GM23338 (cell line): ENCODE measurements around the gene CHN2. TPM values are rescaled to one million over a fixed set of nuclear protein-coding genes. Genes with fewer than 3 reads are reported as not detected.

Source experiments
- ATAC-seq: fragments of 200-7000 bp; cut with Tn5 transposase; 3 replicates; pipeline ENCODE4 v1.9.1; 2020
- DNase-seq: peaks from one replicate; pipeline ENCODE4 v3.0.0-alpha.2; 2015; ENCODE audit warnings: low spot score
- H2AFZ ChIP-seq: fragments of 200-600 bp; sonication (generic); 2 replicates; pipeline ENCODE4 v1.8.0; 2016; ENCODE audit warnings: antibody characterized with exemption, mild to moderate bottlenecking, moderate library complexity
- H3F3A ChIP-seq: fragments of 200-600 bp; sonication (generic); replicated peaks from 2 replicates; pipeline ENCODE4 v1.8.0; 2017; ENCODE audit warnings: antibody characterized with exemption, mixed run types, low read depth
- H3K27ac ChIP-seq: fragments of 200-600 bp; sonication (generic); 2 replicates; pipeline ENCODE4 v1.6.1; 2016; ENCODE audit warnings: low read depth
- H3K27me3 ChIP-seq: fragments of 200-600 bp; sonication (generic); 2 replicates; pipeline ENCODE4 v1.8.0; 2016; ENCODE audit warnings: mild to moderate bottlenecking, mixed run types, moderate library complexity; ENCODE audit not compliant: insufficient read depth
- H3K36me3 ChIP-seq: fragments of 200-600 bp; sonication (generic); 2 replicates; pipeline ENCODE4 v1.8.0; 2016; ENCODE audit warnings: mild to moderate bottlenecking; ENCODE audit not compliant: insufficient read depth
- H3K4me1 ChIP-seq: fragments of 200-600 bp; sonication (generic); 2 replicates; pipeline ENCODE4 v1.8.0; 2016; ENCODE audit warnings: mild to moderate bottlenecking, moderate library complexity; ENCODE audit not compliant: insufficient read depth
- H3K4me2 ChIP-seq: fragments of 200-600 bp; sonication (generic); 2 replicates; pipeline ENCODE4 v1.7.1; 2017; ENCODE audit warnings: mixed run types
- H3K4me3 ChIP-seq: fragments of 200-600 bp; sonication (generic); 2 replicates; pipeline ENCODE4 v1.6.1; 2016; ENCODE audit warnings: mixed run types
- H3K79me2 ChIP-seq: fragments of 200-600 bp; sonication (generic); replicated peaks from 2 replicates; pipeline ENCODE4 v1.8.0; 2017; ENCODE audit warnings: mild to moderate bottlenecking; ENCODE audit not compliant: insufficient read depth
- H3K9me2 ChIP-seq: fragments of 200-600 bp; sonication (generic); 2 replicates; pipeline ENCODE4 v1.8.0; 2017; ENCODE audit not compliant: insufficient read depth
- H4K20me1 ChIP-seq: fragments of 200-600 bp; sonication (generic); replicated peaks from 2 replicates; pipeline ENCODE4 v1.8.0; 2017; ENCODE audit warnings: mild to moderate bottlenecking; ENCODE audit not compliant: insufficient read depth
- H3K27ac Mint-ChIP-seq: 2 replicates; pipeline ENCODE4 v1.8.0; 2020; ENCODE audit warnings: inconsistent platforms, mild to moderate bottlenecking, moderate library complexity, mixed read lengths
- H3K27me3 Mint-ChIP-seq: 3 replicates; pipeline ENCODE4 v1.8.0; 2022; ENCODE audit warnings: low read depth, mild to moderate bottlenecking, moderate library complexity, mixed read lengths, inconsistent platforms; ENCODE audit not compliant: insufficient read depth, poor library complexity
- H3K36me3 Mint-ChIP-seq: 3 replicates; pipeline ENCODE4 v1.8.0; 2021; ENCODE audit warnings: low read depth, mild to moderate bottlenecking, inconsistent platforms, moderate library complexity, mixed read lengths
- H3K4me1 Mint-ChIP-seq: 3 replicates; pipeline ENCODE4 v1.8.0; 2020; ENCODE audit warnings: mild to moderate bottlenecking, inconsistent platforms, mixed read lengths
- H3K4me3 Mint-ChIP-seq: 3 replicates; pipeline ENCODE4 v1.8.0; 2021; ENCODE audit warnings: moderate library complexity, mild to moderate bottlenecking, inconsistent platforms, mixed read lengths
- H3K9me3 Mint-ChIP-seq: 3 replicates; pipeline ENCODE4 v1.8.0; 2020; ENCODE audit warnings: moderate library complexity, mild to moderate bottlenecking, inconsistent platforms, mixed read lengths
- CREB1 ChIP-seq: fragments of 250-450 bp; sonication (Bioruptor Pico); IDR thresholded peaks from 2 replicates; pipeline ENCODE4 v1.5.0; 2020; ENCODE audit warnings: low read depth, mild to moderate bottlenecking, moderate library complexity
- CTCF ChIP-seq, 2 experiments: fragments of 200-600 bp in 1 of 2; sonication (generic) in 1 of 2; conservative IDR thresholded peaks; 2 replicates each; pipeline versions ENCODE4 v1.5.1 to v1.6.1; 2016 to 2017; ENCODE audit warnings: antibody characterized with exemption in 2 of 2, low read depth in 2 of 2, mild to moderate bottlenecking in 2 of 2, moderate library complexity in 1 of 2
- EZH2 ChIP-seq: fragments of 200-600 bp; sonication (generic); IDR thresholded peaks from one replicate; pipeline ENCODE4 v1.8.0; 2017; ENCODE audit warnings: antibody characterized with exemption, mild to moderate bottlenecking, low read depth; ENCODE audit not compliant: unreplicated experiment
- EZH2phosphoT487 ChIP-seq: fragments of 200-600 bp; sonication (generic); IDR thresholded peaks from one replicate; pipeline ENCODE4 v1.8.1; 2018; ENCODE audit warnings: antibody characterized with exemption; ENCODE audit not compliant: unreplicated experiment
- NANOG ChIP-seq: IDR thresholded peaks from 2 replicates; pipeline ENCODE4 v1.6.1; 2016; ENCODE audit warnings: antibody characterized with exemption, borderline replicate concordance
- POLR2AphosphoS5 ChIP-seq: IDR thresholded peaks from 2 replicates; pipeline ENCODE4 v1.6.1; 2016; ENCODE audit warnings: antibody characterized with exemption, low read depth
- STAT1 ChIP-seq: IDR thresholded peaks from one replicate; pipeline ENCODE4 v1.6.1; 2016; ENCODE audit warnings: antibody characterized with exemption; ENCODE audit not compliant: unreplicated experiment
- ZNF114 ChIP-seq: fragments of 250-450 bp; sonication (Bioruptor Pico); IDR thresholded peaks from 2 replicates; pipeline ENCODE4 v1.5.0; 2020; ENCODE audit warnings: mild to moderate bottlenecking, moderate library complexity
- ZNF331 ChIP-seq: fragments of 250-450 bp; sonication (Bioruptor Pico); IDR thresholded peaks from 2 replicates; pipeline ENCODE4 v1.5.0; 2020; ENCODE audit warnings: low read depth, mild to moderate bottlenecking, moderate library complexity
- polyA plus RNA-seq: library from polyadenylated mRNA; unstranded; fragments of >200 nt; fragmentation: Nextera tagmentation; extraction: Ambion mirVana; gene quantifications from 2 replicates; pipeline ENCODE4 v1.2.1, GENCODE V29; 2016
- total RNA-seq: library from RNA; depleted of rRNA; stranded (reverse); fragments of >200 nt; shearing (Covaris generic); gene quantifications from 2 replicates; pipeline ENCODE4 v1.2.3, GENCODE V29; 2014
- TF ChIP-seq, protein P1 (sequence below): IDR thresholded peaks from one replicate; pipeline ENCODE4 v1.6.1; 2018; ENCODE audit warnings: antibody characterized with exemption; ENCODE audit not compliant: unreplicated experiment

The CHN2 gene
- total and polyA plus RNA-seq, 2 experiments from 2014 or later = 6.1 to 7.5 TPM

DNA sequence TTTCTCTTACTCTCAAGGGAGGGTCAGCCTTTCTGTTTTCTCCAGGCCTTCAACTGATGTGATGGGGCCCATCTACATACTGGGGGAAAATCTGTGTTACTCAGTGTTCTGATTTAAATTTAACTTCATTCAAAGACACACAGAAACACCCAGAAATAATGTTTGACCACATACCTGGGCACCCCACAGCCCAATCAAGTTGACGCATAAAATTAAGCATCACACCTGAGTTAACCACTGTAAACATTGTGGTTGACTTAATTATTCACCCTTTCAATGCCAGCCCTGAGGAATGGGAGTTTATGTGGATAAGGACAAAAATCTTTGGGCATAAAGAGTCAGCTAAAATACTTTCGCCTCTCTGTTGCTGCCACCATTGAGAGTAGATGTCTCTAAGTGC, 10.0 kb upstream of the CHN2 start (continued):
- TF ChIP-seq CTCF (conservative IDR thresholded peaks at IDR 0.05; ENCODE audit: low read depth in 2 of 2) (no peak), EZH2 (no peak), STAT1 (no peak), EZH2phosphoT487 (no peak), POLR2AphosphoS5 (no peak)
- TF ChIP-seq, protein P1, sequence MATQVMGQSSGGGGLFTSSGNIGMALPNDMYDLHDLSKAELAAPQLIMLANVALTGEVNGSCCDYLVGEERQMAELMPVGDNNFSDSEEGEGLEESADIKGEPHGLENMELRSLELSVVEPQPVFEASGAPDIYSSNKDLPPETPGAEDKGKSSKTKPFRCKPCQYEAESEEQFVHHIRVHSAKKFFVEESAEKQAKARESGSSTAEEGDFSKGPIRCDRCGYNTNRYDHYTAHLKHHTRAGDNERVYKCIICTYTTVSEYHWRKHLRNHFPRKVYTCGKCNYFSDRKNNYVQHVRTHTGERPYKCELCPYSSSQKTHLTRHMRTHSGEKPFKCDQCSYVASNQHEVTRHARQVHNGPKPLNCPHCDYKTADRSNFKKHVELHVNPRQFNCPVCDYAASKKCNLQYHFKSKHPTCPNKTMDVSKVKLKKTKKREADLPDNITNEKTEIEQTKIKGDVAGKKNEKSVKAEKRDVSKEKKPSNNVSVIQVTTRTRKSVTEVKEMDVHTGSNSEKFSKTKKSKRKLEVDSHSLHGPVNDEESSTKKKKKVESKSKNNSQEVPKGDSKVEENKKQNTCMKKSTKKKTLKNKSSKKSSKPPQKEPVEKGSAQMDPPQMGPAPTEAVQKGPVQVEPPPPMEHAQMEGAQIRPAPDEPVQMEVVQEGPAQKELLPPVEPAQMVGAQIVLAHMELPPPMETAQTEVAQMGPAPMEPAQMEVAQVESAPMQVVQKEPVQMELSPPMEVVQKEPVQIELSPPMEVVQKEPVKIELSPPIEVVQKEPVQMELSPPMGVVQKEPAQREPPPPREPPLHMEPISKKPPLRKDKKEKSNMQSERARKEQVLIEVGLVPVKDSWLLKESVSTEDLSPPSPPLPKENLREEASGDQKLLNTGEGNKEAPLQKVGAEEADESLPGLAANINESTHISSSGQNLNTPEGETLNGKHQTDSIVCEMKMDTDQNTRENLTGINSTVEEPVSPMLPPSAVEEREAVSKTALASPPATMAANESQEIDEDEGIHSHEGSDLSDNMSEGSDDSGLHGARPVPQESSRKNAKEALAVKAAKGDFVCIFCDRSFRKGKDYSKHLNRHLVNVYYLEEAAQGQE = no peak

GRCh38 chr7:29185613-29186012, 9.0 kb upstream of the CHN2 start:
- no peak overlapping the region for H3K4me2 ChIP-seq
- Mint-ChIP-seq H3K4me1 (peaks cover 35% of the 10 kb centered on the region), H3K27ac (no peak overlapping the region; the same call in 1 of the 2 replicates), H3K4me3 (no peak overlapping the region), H3K9me3 (no peaks in the 10 kb centered on the region), H3K36me3 (no peaks in the 10 kb centered on the region), H3K27me3 (peaks cover 16% of the 10 kb centered on the region)
- no peaks in the 10 kb centered on the region for H3F3A ChIP-seq
- ATAC-seq (no peak), DNase-seq (no peak)
- TF ChIP-seq EZH2phosphoT487 = no peak
- TF ChIP-seq ZNF114 (CRISPR knock-in tag) = no peak
- no peak for TF ChIP-seq NANOG
- no peak for TF ChIP-seq ZNF331 (CRISPR knock-in tag)
- TF ChIP-seq CREB1 (CRISPR knock-in tag) = no peak
- no peak for TF ChIP-seq EZH2
- no peak for TF ChIP-seq STAT1
- H3K79me2 ChIP-seq = no peaks in the 10 kb centered on the region
- no peaks in the 10 kb centered on the region for H4K20me1 ChIP-seq
- H3K27me3 ChIP-seq = peaks cover 3% of the 10 kb centered on the region; the same call in 1 of the 2 replicates
- no peaks in the 10 kb centered on the region for H3K36me3 ChIP-seq
- no peaks in the 10 kb centered on the region for H3K9me2 ChIP-seq
- no peak overlapping the region for H2AFZ ChIP-seq
- H3K27ac ChIP-seq = no peak overlapping the region
- H3K4me3 ChIP-seq = no peak overlapping the region
- peaks cover 21% of the 10 kb centered on the region for H3K4me1 ChIP-seq
